ENCODE measurements around the gene SCFD1. TPM values are rescaled to one million over a fixed set of nuclear protein-coding genes. Genes with fewer than 3 reads are reported as not detected.
A peak's percentile ranks its signal among the peaks of the same experiment; 100 is the strongest.

The SCFD1 gene
- total and polyA plus RNA-seq, 10 of the 15 experiments (the other 5 are each of a cell fraction or from before 2014, with no cell fraction given), result 61.5 to 98.4 (median 82.5) TPM

- Histone ChIP-seq H3K4me2 (ENCODE audit: control insufficient read depth, insufficient read depth) (no peak overlapping the region), H3K9ac (ENCODE audit: control insufficient read depth, insufficient read depth, low read length) (no peak overlapping the region), H3K27ac (ENCODE audit: control insufficient read depth, insufficient read depth) (no peak overlapping the region), H3K36me3 (ENCODE audit: control insufficient read depth in 2 of 2, insufficient read depth in 2 of 2, low read length in 1 of 2) (no peaks in the 10 kb centered on the region), H2AFZ (ENCODE audit: control insufficient read depth, low read depth, low read length) (no peak overlapping the region), H3K4me1 (ENCODE audit: control insufficient read depth, insufficient read depth, low read length) (no peaks in the 10 kb centered on the region), H4K20me1 (ENCODE audit: control insufficient read depth, insufficient read depth) (no peaks in the 10 kb centered on the region), H3K79me2 (ENCODE audit: control insufficient read depth, insufficient read depth, low read length) (no peaks in the 10 kb centered on the region), H3K27me3 (replicated peaks in 1 of 2; ENCODE audit: control insufficient read depth in 2 of 2, insufficient read depth in 2 of 2, low read length in 1 of 2) (no peaks in the 10 kb centered on the region), H3K9me3 (replicated peaks; ENCODE audit: control insufficient read depth, insufficient read depth, low read length) (no peaks in the 10 kb centered on the region), H3K4me3 (no peak overlapping the region)
- WGBS (ENCODE audit: insufficient coverage, insufficient replicate concordance, low lambda C conversion rate, missing lambda C conversion rate), result 48% methylated on average over 11 of the region's 11 CpGs
- no TSS peak for BruUV-seq (replicated peaks)
- intact Hi-C loops (cut with micrococcal nuclease; ENCODE audit: unreplicated experiment) (no loop called here), in situ Hi-C loops (cut with MboI) (no loop called here)
- ChIA-PET RAD21 (ENCODE audit: unreplicated experiment) (no interaction called here), CTCF (interaction anchor here (1.3 kb wide), 1 partner anchor 30 kb away, joined by 3 read pairs; no protein-coding TSS in a partner anchor), SMC1A (ENCODE audit: uncharacterized antibody, unreplicated experiment) (no interaction called here), POLR2A (no interaction called here)
- peak; percentile 48; the same call in 1 of the 3 replicates for ATAC-seq
- no peak for DNase-seq (ENCODE audit: low read depth, low spot score)
- no peak for TF ChIP-seq TCF7 (IDR thresholded peaks at IDR 0.05; ENCODE audit: borderline replicate concordance)
- TF ChIP-seq RAD21 (IDR thresholded peaks at IDR 0.05; ENCODE audit: insufficient read depth, low read depth, low read length), result peak; percentile 16; the same call in 1 of the 2 replicates
- TF ChIP-seq, protein P1, sequence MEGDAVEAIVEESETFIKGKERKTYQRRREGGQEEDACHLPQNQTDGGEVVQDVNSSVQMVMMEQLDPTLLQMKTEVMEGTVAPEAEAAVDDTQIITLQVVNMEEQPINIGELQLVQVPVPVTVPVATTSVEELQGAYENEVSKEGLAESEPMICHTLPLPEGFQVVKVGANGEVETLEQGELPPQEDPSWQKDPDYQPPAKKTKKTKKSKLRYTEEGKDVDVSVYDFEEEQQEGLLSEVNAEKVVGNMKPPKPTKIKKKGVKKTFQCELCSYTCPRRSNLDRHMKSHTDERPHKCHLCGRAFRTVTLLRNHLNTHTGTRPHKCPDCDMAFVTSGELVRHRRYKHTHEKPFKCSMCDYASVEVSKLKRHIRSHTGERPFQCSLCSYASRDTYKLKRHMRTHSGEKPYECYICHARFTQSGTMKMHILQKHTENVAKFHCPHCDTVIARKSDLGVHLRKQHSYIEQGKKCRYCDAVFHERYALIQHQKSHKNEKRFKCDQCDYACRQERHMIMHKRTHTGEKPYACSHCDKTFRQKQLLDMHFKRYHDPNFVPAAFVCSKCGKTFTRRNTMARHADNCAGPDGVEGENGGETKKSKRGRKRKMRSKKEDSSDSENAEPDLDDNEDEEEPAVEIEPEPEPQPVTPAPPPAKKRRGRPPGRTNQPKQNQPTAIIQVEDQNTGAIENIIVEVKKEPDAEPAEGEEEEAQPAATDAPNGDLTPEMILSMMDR (IDR thresholded peaks at IDR 0.05 in 2 of 3, conservative IDR thresholded peaks at IDR 0.05 in 1 of 3; ENCODE audit: control insufficient read depth in 2 of 3, extremely low read depth in 1 of 3, insufficient read depth in 1 of 3, low read depth in 3 of 3, low read length in 3 of 3), result peak; percentile 8 to 27 (median 11); a peak in 2 of 6 replicates
- no peak for FAIRE-seq
Measured at GRCh38 chr14:30751646-30752416, 129.7 kb downstream of the SCFD1 start.

DNA sequence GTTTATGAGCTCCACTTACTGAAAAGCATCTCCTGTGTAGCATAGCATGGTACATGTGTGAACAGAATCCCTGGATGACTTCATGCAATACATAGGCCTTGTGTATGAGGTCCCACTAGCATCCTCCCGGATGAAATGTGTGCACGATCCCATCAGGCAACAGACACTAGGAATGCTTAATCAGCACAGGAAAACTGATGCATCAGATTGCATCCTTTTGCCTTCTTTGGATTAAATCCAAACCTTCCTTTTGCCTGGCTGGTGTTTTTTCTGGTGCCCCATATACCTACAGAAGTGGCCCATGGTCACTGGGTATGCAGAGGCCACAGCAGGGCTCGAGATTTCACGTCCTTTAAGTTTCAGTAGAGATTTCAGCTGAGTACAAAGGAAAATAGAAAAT, 131.3 kb downstream of the SCFD1 start:
- intact Hi-C loops (cut with micrococcal nuclease; ENCODE audit: unreplicated experiment), result no loop called here
- Histone ChIP-seq H3K79me2 (ENCODE audit: control insufficient read depth, insufficient read depth, low read length) (no peaks in the 10 kb centered on the region), H3K9me3 (replicated peaks; ENCODE audit: control insufficient read depth, insufficient read depth, low read length) (no peaks in the 10 kb centered on the region), H3K27me3 (replicated peaks in 1 of 2; ENCODE audit: control insufficient read depth in 2 of 2, insufficient read depth in 2 of 2, low read length in 1 of 2) (no peaks in the 10 kb centered on the region), H3K9ac (ENCODE audit: control insufficient read depth, insufficient read depth, low read length) (no peak overlapping the region), H4K20me1 (ENCODE audit: control insufficient read depth, insufficient read depth) (no peaks in the 10 kb centered on the region), H3K4me3 (no peak overlapping the region), H3K4me2 (ENCODE audit: control insufficient read depth, insufficient read depth) (no peak overlapping the region), H3K36me3 (ENCODE audit: control insufficient read depth in 2 of 2, insufficient read depth in 2 of 2, low read length in 1 of 2) (no peaks in the 10 kb centered on the region), H3K27ac (ENCODE audit: control insufficient read depth, insufficient read depth) (no peak overlapping the region), H3K4me1 (ENCODE audit: control insufficient read depth, insufficient read depth, low read length) (no peaks in the 10 kb centered on the region), H2AFZ (ENCODE audit: control insufficient read depth, low read depth, low read length) (no peak overlapping the region)
- no peak for DNase-seq (ENCODE audit: low read depth, low spot score)
- no peak for ATAC-seq
- WGBS (ENCODE audit: insufficient coverage, insufficient replicate concordance, low lambda C conversion rate, missing lambda C conversion rate), result 58% methylated on average over 4 of the region's 4 CpGs
- CTCF ChIA-PET, result no interaction called here
- RAD21 ChIA-PET (ENCODE audit: unreplicated experiment), result no interaction called here
- SMC1A ChIA-PET (ENCODE audit: uncharacterized antibody, unreplicated experiment), result interaction anchor here (1.2 kb wide), 1 partner anchor 94 kb away, joined by 3 read pairs; no protein-coding TSS in a partner anchor
- FAIRE-seq, result no peak
- in situ Hi-C loops (cut with MboI), result no loop called here
- no TSS peak for BruUV-seq (replicated peaks)
- POLR2A ChIA-PET, result no interaction called here
- no peak for TF ChIP-seq ZBTB40 (IDR thresholded peaks at IDR 0.05; ENCODE audit: borderline replicate concordance)
- TF ChIP-seq HDGF (IDR thresholded peaks at IDR 0.05), result no peak
- TF ChIP-seq KAT2A (conservative IDR thresholded peaks at IDR 0.05; ENCODE audit: control insufficient read depth, low read depth, low read length), result no peak
- TF ChIP-seq FOS (IDR thresholded peaks at IDR 0.05; ENCODE audit: borderline replicate concordance, extremely low read depth, insufficient read length), result no peak
- no peak for TF ChIP-seq TCF3 (IDR thresholded peaks at IDR 0.05; ENCODE audit: borderline replicate concordance, insufficient read depth, low read depth, low read length)
- no peak for TF ChIP-seq NR2C1 (IDR thresholded peaks at IDR 0.05)
